Measurements from ENCODE around the gene MISP.
"Not testable (repeated sequence)": the region's sequence is repeated elsewhere in the genome, so short reads cannot be mapped to it uniquely, and the experiment has no call there.

MISP gene

GRCh38 chr19:725461-726089 lies 25.3 kb upstream of the MISP start:
- no peak for DNase-seq

GRCh38 chr19:726993-727956 lies 23.6 kb upstream of the MISP start:
- no peak for DNase-seq

GRCh38 chr19:728011-728410 lies 22.9 kb upstream of the MISP start:
- no peak for DNase-seq

DNA sequence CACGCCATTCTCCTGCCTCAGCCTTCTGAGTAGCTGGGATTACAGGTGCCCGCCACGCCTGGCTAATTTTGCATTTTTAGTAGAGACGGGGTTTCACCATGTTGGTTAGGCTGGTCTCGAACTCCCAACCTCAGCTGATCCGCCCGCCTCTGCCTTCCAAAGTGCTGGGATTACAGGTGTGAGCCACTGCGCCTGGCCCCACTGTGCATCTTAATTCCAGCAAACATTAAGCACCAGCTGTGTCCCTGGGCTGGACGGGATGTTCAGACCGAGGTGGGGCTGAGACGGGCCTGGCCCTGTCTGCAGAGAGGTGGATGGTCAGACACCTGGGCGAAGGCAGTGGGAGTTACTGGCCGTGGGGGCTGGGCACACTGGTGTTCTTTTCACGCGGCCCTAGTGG lies 21.3 kb upstream of the MISP start:
- DNase-seq: not testable (repeated sequence)

GRCh38 chr19:729965-730668 lies 20.8 kb upstream of the MISP start:
- no peak for DNase-seq

- DNase-seq: no peak
These were observed 19.9 kb upstream of the MISP start for GRCh38 chr19:731000-731399.

GRCh38 chr19:732148-733069 lies 18.5 kb upstream of the MISP start:
- DNase-seq: no peak

GRCh38 chr19:734716-735115 lies 16.2 kb upstream of the MISP start:
- no peak for DNase-seq

- no peak for DNase-seq
These were observed 14.8 kb upstream of the MISP start for GRCh38 chr19:736125-736524.

GRCh38 chr19:737591-738093 lies 13.3 kb upstream of the MISP start:
- peak; percentile 62 for DNase-seq

DNA sequence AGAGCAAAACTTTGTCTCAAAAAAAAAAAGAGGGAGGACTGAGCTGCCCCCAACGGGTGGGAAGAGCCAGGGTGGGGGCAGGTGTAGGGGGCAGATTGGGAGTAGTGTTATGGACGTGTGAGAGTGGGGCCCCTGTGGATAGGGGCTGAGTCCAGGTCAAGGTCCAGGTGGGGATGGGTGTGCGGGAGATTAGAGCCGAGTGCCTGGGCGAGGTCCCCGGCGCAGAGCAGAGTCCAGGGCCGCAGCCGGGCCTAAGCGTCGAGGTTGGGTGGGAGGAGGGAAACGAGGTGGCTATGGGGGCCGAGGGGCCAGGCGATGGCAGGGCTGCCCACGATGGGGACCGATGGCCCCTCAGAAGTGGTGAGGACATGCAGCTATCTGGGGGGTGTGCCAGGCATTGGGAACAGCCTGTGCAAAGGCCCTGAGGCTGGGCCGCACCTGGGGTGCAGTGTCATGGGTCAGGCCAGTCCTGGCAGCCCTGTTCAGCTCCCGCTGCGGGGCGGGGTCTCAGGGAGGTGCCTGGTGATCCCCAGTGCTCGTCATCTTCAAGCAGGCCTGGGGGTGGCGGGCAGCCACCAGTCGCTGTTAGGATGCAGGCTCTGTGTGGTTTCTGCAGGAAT lies 12.3 kb upstream of the MISP start:
- no peak for DNase-seq

DNA sequence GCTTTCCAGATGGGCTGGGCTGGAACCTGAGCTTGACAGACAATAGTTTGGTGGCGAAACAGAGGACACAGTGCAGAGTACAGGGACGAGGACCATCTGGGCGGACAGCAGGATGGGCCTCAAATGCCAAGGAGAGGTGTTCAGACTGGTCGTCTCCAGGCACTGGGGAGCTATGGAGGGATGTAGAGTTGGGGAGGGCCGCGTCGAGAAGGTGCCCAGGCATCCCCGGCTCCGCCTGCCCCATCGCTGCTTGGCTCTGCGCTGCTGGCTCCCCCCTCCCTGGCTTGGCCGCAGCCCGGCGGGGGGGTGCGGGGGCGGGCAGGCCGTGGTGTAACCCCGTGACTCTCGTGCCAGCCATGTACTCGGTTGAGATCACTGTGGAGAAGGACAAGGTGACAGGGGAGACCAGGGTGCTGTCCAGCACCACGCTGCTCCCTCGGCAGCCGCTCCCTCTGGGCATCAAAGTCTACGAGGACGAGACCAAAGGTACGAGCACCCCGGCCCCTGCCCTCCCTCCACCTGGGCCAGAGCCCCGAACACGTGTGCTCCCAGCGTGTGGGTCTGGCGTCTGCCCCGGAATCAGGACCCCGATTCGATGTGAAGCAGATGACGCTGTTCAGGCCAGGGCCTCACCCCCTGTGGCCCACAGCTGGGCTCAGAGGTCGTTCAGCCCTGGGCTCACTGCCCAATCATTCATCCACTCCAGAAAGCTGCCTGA lies 10.8 kb upstream of the MISP start:
- DNase-seq: no peak

- not testable (repeated sequence) for DNase-seq
These were observed 10.0 kb upstream of the MISP start for GRCh38 chr19:740816-741505.

DNA sequence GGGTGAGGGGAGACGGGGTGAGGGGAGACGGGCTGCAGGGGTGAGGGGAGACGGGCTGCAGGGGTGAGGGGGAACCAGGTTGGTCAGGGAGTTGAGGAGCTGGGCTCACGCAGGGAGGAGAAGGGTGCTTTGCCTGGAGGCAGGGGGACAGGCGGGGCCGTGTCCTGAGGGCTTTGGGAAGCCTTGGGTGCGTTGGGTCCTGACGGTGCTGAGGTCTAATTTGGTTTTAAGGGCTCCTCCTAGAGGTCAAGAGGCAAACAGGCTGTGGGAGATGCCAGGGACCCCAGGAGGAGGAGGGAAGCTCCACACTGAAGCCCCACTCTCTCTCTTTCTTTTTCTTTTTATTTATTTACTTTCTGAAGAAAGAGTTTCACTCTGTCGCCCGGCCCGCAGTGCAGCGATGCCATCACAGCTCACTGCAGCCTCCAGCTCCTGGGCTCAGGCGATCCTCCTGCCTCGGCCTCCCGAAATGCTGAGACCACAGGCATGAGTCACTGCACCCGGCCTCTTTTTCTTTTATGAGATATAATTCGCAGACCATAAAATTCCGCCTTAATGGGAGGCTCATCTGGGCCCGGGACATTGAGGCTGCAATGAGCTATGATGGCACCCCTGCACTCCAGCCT lies 9.3 kb upstream of the MISP start:
- no peak for DNase-seq

- DNase-seq: no peak
These were observed 8.3 kb upstream of the MISP start for GRCh38 chr19:742540-743075.

DNA sequence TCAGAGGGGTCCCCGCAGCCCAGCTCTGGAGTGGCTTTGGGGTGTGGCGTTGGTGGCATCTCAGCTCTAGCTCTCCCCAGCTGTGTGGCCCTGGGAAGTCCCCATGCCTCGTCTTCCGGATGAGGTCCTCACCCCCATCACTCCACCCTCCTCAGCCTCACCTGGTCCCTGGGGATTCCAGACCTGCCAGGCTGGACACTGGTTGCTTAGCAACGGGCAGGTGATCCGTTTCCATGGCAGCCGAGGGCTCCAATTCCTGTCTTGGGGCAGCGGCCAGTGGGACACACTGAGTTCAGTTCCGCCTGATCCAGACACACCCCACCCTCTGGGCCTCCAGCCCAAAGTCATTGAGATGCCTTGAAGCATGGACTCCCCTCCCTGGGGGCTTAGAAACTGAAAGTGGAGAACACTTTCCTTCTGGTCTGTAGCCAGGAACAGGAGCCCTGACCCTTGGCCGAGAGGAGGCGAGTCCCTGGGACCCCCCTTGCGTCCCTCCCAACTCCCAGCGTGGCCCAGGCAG lies 7.7 kb upstream of the MISP start:
- no peak for DNase-seq

DNA sequence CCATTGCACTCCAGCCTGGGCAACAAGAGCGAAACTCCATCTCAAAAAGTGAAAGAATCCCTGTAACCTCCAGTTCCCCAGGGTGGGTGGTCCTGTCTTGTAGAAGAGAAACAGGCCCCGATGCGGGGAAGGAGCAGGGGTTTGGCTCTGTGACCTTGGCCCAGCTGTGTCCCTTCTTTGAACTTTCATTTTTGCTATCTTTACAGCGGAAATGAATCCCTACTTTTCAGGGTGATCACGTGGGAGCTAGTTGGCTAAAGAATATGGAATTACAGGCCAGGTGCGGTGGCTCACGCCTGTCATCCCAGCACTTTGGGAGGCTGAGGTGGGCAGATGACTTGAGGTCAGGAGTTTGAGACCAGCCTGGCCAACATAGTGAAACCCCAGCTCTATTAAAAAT lies 5.8 kb upstream of the MISP start:
- not testable (repeated sequence) for DNase-seq

GRCh38 chr19:746208-746819 lies 4.6 kb upstream of the MISP start:
- DNase-seq: no peak

- no peak for DNase-seq
These were observed 4.0 kb upstream of the MISP start for GRCh38 chr19:746956-747355.

All from CD4-positive, alpha-beta T cell treated with Interleukin-10 for 1 hour (primary cell).